HFF-Myc (cell line): ENCODE measurements around the gene SEMA3F.
"Not testable (repeated sequence)": the region's sequence is repeated elsewhere in the genome, so short reads cannot be mapped to it uniquely, and the experiment has no call there.

Source experiments
- DNase-seq: peaks from one replicate; pipeline ENCODE4 v3.0.0-alpha.2; 2011; ENCODE audit warnings: low read depth; ENCODE audit errors: extremely low read depth
- H3K4me3 ChIP-seq: replicated peaks from 2 replicates; pipeline ENCODE4 v1.5.1; 2011; ENCODE audit warnings: low read depth, mild to moderate bottlenecking, control low read depth, low read length
- TF ChIP-seq, protein P1 (sequence below): IDR thresholded peaks from 2 replicates; pipeline ENCODE4 v1.5.1; 2012; ENCODE audit warnings: mild to moderate bottlenecking, low read depth, low read length, control low read depth; ENCODE audit errors: missing control alignments

The SEMA3F gene

GRCh38 chr3:50205413-50206276 lies 50.5 kb downstream of the SEMA3F start:
- H3K4me3 ChIP-seq: peak overlapping the region; percentile 21
- TF ChIP-seq, protein P1, sequence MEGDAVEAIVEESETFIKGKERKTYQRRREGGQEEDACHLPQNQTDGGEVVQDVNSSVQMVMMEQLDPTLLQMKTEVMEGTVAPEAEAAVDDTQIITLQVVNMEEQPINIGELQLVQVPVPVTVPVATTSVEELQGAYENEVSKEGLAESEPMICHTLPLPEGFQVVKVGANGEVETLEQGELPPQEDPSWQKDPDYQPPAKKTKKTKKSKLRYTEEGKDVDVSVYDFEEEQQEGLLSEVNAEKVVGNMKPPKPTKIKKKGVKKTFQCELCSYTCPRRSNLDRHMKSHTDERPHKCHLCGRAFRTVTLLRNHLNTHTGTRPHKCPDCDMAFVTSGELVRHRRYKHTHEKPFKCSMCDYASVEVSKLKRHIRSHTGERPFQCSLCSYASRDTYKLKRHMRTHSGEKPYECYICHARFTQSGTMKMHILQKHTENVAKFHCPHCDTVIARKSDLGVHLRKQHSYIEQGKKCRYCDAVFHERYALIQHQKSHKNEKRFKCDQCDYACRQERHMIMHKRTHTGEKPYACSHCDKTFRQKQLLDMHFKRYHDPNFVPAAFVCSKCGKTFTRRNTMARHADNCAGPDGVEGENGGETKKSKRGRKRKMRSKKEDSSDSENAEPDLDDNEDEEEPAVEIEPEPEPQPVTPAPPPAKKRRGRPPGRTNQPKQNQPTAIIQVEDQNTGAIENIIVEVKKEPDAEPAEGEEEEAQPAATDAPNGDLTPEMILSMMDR: no peak
- DNase-seq: no peak

GRCh38 chr3:50207359-50208042 lies 52.4 kb downstream of the SEMA3F start:
- DNase-seq: no peak
- no peak overlapping the region for H3K4me3 ChIP-seq
- TF ChIP-seq, protein P1: no peak

- no peak overlapping the region for H3K4me3 ChIP-seq
- DNase-seq: no peak
- TF ChIP-seq, protein P1: no peak
Measured at GRCh38 chr3:50208677-50209344, 53.7 kb downstream of the SEMA3F start.

- TF ChIP-seq, protein P1: no peak
- DNase-seq: no peak
- H3K4me3 ChIP-seq: no peak overlapping the region
Measured at GRCh38 chr3:50210176-50210509, 55.0 kb downstream of the SEMA3F start.

DNA sequence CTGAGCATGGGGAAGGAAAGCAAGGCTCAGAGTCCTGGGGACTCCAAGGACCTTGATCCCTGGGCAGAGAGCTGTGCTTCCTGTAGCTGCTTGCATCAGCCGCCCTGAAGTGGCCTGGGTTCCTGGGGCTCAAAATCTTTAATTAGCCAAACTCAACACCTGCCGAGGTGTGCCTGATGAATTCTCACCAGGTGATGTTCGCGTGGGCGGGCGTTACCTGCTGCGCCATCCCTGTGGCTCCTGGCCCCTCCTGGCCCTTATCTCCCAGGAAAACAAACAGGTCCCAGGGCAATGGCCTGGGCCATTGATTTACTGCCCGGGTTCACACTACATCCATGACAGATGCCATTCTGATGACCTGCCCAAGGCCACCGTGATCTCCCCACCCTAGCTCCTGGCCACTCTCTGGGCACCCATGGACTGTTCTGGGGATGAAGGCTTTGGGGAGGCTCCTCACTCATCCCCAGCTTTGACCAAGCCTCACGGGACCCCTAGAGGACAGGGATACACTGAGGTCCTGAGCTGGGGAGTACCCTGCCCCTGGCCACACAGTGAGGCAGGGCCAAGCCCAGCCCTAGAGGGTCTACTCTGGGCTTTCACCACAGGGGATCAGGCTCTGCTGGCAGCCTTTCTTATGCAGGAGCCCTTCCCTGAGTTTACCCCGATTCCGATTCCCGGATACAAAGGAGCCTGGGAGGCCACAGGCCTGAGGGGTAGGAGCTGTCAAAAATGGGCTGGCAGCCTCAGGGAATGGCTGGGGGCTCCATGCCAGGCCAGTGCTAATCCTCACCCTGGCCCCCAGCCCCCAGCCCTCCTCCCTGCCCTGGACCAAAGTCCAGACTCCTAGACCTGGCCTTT lies 55.6 kb downstream of the SEMA3F start:
- no peak for DNase-seq
- no peak overlapping the region for H3K4me3 ChIP-seq
- TF ChIP-seq, protein P1: no peak

DNA sequence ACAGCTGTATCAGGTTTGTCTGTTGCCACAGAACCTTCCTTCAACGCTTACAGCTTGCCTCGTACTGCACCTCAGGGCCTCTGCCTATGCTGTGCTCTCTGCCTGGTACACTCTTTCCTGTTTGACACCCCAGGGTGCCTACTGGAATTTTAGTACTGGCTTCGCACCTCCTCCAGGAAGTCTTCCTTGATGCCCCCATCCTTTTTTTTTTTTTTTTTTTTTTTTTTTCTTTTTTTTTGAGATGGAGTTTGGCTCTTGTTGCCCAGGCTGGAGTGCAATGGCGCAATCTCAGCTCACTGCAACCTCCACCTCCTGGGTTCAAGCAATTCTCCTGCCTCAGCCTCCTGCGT lies 56.2 kb downstream of the SEMA3F start:
- H3K4me3 ChIP-seq, DNase-seq: not testable (repeated sequence)
